Panc1 (cell line): ENCODE data around the gene AP1B1.

Experiments
- CTCF ChIP-seq: fragments of 450-650 bp; IDR thresholded peaks from 2 replicates; pipeline ENCODE4 v1.5.1; 2017; ENCODE audit warnings: mild to moderate bottlenecking
- SIN3A ChIP-seq: IDR thresholded peaks from 2 replicates; pipeline ENCODE4 v1.6.1; 2012; ENCODE audit warnings: low read depth, mild to moderate bottlenecking, low read length, moderate library complexity, borderline replicate concordance; ENCODE audit not compliant: insufficient read depth
- TF ChIP-seq, protein P1 (sequence below), 2 experiments: IDR thresholded peaks; 2 replicates each; pipeline ENCODE4 v1.6.1; 2011 to 2012; ENCODE audit warnings: low read depth in 2 of 2, control low read depth in 1 of 2, low read length in 1 of 2, mild to moderate bottlenecking in 1 of 2, moderate library complexity in 1 of 2; ENCODE audit not compliant: insufficient read depth in 1 of 2

- TF ChIP-seq CTCF (no peak), SIN3A (no peak)
- TF ChIP-seq, protein P1, sequence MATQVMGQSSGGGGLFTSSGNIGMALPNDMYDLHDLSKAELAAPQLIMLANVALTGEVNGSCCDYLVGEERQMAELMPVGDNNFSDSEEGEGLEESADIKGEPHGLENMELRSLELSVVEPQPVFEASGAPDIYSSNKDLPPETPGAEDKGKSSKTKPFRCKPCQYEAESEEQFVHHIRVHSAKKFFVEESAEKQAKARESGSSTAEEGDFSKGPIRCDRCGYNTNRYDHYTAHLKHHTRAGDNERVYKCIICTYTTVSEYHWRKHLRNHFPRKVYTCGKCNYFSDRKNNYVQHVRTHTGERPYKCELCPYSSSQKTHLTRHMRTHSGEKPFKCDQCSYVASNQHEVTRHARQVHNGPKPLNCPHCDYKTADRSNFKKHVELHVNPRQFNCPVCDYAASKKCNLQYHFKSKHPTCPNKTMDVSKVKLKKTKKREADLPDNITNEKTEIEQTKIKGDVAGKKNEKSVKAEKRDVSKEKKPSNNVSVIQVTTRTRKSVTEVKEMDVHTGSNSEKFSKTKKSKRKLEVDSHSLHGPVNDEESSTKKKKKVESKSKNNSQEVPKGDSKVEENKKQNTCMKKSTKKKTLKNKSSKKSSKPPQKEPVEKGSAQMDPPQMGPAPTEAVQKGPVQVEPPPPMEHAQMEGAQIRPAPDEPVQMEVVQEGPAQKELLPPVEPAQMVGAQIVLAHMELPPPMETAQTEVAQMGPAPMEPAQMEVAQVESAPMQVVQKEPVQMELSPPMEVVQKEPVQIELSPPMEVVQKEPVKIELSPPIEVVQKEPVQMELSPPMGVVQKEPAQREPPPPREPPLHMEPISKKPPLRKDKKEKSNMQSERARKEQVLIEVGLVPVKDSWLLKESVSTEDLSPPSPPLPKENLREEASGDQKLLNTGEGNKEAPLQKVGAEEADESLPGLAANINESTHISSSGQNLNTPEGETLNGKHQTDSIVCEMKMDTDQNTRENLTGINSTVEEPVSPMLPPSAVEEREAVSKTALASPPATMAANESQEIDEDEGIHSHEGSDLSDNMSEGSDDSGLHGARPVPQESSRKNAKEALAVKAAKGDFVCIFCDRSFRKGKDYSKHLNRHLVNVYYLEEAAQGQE (IDR thresholded peaks at IDR 0.05; ENCODE audit: insufficient read depth in 1 of 2, low read depth in 2 of 2, low read length in 1 of 2) = no peak
These were observed 1.9 kb upstream of the AP1B1 start for GRCh38 chr22:29390270-29390669.
